DMS153 (cell line): ENCODE data around the gene NEK4.
"Not testable (repeated sequence)": the region's sequence is repeated elsewhere in the genome, so short reads cannot be mapped to it uniquely, and the experiment has no call there.

Source experiments
- DNase-seq: peaks from one replicate; lab custom pipeline; 2025; lab: John Stamatoyannopoulos, UW

NEK4 gene

DNA sequence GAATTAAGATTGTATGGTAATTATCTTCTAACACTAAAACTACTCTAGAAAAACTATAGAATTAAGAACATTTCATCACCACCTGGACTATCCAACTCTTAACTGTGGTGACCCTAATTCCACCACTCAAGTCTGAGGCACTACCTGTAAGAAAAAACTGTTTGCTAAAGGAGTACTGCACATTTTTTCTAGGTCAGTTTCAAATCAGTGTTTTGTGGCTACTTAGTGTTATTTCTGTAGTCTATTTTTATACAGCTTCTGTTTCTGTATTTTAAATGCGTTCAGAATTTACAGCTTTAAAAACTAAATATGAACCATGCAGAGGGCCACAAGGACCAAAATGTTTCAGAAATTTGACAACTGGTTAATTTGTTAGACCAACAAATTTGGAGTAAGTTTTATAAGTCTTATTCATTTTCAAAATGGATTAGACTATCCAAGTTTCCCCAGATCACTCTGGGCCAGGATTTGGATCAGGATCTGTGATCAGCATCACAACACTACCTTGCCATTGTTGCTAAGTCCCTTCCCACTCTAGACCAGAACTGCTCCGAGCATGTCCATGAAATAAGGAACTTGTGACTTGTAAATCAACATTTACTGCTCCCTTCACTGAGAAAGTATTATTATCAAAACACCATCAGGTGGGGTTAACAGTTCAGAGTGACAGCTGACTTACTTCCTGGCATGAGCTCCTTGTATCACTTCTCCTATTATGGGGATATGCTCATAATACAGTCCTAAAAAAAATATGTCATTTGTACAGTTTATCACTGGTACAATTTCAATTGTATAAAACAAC is 73.7 kb downstream of the NEK4 start:
- DNase-seq, result no peak

DNA sequence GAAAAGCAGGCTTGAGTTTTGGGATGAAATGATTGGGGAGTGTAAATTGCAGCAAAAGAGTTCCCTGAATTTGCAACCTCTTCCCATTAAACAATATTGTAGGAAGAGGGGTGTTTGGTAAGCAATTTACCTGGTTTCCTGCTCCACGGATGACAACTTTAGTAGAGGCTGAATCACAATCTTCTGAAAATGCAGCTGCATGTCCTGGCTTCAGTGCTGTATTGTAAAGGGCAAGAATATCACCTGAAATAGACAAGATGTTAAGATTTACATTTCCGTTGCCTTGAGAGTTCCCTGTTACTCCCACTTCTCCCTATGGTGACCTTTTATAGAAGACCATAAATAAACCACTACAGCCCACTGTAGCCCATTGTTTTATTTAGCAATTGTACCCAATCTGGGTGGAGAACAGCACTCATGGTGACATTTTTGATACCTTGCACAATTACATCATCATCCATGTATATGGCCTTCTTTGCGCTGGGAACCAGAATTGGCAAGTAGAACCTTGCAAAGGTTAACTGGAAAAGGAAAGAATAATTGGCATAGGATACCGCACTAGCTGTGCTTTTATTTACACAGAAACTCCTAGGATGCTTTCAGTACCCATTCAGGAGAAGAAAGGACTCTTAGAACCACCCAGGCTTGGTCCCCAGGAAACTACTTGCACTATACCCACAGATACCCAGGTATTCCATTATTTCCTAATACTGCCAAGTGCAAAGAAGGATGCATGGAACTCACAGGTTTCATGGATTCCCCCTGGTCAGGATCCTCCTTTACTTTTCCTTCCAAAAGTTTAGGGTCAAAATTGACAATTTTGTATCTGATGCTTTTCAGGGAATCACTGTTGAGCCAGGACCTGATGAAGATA is 74.7 kb downstream of the NEK4 start:
- DNase-seq, result no peak

- no peak for DNase-seq
Measured at GRCh38 chr3:52694528-52695189, 76.1 kb downstream of the NEK4 start.

DNA sequence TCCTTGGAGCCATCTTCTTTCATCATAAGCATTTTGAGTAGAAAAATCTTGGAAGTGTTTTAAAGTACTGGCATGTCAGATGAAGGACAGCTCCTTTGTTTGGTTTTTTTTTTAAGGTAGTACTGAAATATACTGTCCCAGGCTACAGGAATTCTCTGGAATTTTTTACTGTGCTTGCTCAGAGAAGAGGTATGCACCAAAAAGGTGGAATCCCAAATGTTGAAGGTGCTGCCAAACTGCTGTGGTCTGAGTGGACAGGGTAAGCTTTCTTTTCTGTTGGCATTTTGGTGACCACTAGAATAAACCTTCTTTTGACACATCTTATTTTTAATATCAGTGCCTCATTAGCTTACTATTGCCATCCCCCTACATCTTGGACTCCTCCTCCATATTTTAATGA is 77.7 kb downstream of the NEK4 start:
- no peak for DNase-seq

- no peak for DNase-seq
Measured at GRCh38 chr3:52690560-52690959, 80.2 kb downstream of the NEK4 start.

GRCh38 chr3:52689151-52689550 is 81.6 kb downstream of the NEK4 start:
- no peak for DNase-seq

GRCh38 chr3:52688266-52688665 is 82.5 kb downstream of the NEK4 start:
- no peak for DNase-seq

GRCh38 chr3:52685709-52686691 is 84.7 kb downstream of the NEK4 start, which contains the start of the genes GNL3 and PBRM1:
Gene GNL3 (plus strand): TSS chr3:52686032. CDS start chr3:52686093, 61 bp downstream.
Gene PBRM1 (minus strand): TSS chr3:52685913.
- DNase-seq, result peak; percentile 75

DNA sequence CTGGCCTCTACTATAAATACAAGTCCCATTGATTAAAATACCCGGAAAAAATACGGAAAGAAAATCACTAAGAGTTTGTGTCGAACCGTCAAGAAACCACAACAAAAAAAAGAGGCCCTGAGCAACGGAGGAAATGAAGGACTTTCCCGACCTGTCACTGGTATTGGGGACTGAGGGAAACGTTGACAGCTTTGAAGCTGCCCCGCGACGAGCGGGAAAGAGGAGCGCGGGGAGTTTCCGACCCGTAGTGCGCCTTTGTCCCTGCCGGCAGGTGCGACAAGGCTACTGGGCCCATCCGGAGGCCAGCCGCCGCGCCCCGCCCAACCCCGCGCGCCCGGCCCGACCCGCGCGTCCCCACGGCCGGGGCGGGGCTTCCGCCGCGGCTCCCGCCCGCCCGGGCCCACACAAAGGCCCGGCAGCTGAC is 85.4 kb downstream of the NEK4 start:
- DNase-seq, result peak; percentile 27

- no peak for DNase-seq
Measured at GRCh38 chr3:52684184-52684583, 86.6 kb downstream of the NEK4 start.

- no peak for DNase-seq
Measured at GRCh38 chr3:52683611-52684010, 87.1 kb downstream of the NEK4 start.

DNA sequence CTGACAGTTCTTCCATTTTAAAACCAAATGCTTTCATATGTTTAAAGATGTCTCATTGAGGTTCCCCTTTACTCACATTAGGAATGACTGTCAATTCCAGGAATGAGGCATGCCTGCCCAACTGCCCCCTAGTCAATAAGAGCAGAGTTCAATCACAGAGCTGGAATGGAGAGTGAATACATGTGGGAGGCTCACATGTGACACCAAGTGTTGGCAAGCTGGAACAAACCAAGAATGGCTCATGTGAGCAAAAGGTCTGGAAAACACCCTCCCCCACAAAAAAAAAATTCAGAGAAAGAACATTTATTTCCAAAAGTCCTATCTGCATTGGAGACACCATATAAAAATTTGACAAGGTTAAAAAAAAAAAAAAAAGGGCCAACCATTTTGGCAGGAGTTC is 88.7 kb downstream of the NEK4 start:
- DNase-seq, result no peak

DNA sequence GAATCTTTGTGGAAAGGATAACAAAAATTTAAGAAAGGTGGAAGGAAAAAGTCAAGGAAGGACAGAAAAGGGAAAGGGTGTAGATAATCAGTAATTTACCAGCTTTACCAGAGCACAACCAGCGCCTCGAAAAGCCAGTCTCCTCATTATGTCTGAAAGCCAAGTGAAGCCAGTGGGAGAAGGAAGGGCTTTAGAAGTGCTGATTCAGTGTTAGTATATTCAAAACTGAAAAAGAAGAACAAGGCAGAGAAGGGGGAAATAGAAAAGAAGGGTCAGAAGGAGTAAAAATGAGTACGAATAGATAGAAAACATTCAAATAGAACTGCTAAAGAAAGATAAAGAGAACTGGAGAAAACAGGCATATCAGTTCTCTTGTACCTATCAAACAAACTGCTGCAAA is 89.1 kb downstream of the NEK4 start:
- no peak for DNase-seq

DNA sequence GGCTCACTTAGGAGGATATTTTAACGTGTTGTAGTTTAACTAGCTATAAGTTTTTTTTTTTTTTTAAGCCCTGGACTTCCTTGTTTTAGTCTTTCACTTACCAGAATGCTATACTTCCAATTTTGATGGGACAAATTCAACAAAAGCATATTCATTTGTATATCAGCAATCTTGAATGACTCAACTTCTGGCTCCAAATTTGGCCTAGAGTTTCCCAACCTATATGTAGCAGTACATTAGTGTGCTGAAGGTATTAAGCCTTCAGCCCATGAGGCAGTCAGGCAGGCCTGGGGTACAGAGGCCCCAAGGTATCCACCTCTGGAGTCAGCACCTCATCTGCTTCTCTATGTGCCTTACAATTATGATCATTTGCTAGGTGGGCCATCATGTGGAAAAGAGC is 90.9 kb downstream of the NEK4 start:
- DNase-seq, result no peak

DNA sequence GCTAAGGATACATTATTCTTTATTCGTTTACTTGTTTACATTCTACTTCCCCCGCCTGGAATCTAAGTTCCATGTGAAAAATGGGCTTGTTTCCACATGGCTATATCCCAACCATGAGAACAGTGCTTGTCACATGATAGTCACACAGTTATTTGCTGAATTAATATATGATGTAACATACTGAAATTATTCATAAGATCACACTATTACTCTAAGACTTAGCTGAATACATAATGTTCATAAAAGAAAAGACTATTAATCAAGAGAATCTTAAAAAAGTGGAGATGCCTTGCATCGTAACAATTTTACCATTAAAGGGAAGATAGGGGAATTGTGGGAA is 91.6 kb downstream of the NEK4 start:
- no peak for DNase-seq

GRCh38 chr3:52678265-52679198 is 92.2 kb downstream of the NEK4 start:
- no peak for DNase-seq

DNA sequence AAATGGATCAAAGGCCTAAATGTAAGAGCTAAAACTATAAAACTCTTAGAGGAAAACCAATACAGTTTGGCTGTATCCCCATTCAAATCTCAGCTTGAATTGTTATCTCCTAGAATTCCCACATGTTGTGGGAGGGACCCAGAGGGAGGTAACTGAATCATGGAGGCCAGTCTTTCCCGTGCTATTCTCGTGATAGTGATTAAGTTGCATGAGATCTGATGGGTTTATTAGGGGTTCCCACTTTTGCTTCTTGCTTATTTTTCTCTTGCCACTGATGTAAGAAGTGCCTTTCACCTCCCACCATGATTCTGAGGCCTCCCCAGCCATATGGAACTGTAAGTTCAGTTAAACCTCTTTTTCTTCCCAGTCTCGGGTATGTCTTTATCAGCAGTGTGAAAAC is 94.5 kb downstream of the NEK4 start:
- not testable (repeated sequence) for DNase-seq

- no peak for DNase-seq
Measured at GRCh38 chr3:52671676-52672075, 99.1 kb downstream of the NEK4 start.

DNA sequence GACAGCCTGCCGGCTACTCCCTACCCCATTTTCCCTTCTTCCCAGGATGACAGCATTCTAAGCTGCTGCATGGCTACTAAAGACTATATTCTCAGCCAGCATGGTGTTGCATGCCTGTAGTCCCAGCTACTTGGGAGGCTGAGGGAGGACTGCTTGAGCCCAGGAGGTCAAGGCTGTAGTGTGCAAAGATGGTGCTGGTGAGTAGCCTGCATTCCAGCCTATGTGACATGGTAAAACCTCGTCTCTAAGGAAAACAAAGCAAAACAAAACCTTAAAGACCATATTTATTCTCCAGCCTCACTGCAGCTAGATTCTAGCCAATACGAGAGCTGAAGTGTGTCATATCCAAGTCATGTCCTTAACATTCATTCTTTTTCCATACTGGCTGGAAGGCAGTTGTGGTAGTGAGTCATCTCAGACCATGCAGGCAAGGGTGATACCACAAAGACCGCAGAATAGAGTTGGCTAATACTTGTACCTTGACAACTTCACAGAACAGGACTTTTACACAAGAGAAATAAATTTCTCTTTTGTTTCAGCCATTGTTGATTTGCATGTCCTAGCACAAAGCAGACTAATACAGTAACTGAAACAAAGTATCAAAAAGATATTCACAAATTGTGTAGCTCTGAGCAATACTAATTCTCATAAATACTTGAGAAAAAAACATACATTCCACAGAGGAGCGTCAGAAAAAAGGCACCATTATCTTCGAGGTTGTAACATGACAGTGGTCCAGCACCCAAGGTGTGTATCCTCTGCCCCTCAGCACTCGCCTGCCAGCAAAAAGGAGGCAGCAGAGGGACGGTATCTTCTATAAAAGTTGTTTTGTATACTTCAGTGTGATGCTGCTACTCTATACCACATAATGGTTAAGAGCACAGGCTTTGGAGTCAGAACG is 99.9 kb downstream of the NEK4 start:
- DNase-seq, result no peak
